Stimulated activated CD8-positive, alpha-beta memory T cell treated with anti-CD3 and anti-CD28 coated beads, Interleukin-7, amount 100 ng/mL, for 48 hours (primary cell): Measurements from ENCODE around the gene ZNF525.
"Not testable (repeated sequence)": the region's sequence is repeated elsewhere in the genome, so short reads cannot be mapped to it uniquely, and the experiment has no call there.

Experiments used
- DNase-seq, 2 donors: peaks; one replicate each; pipeline ENCODE4 v3.0.0-alpha.2; 2020; ENCODE audit warnings: low read depth in 1 of 2; ENCODE audit errors: extremely low read depth in 1 of 2

The ZNF525 gene

DNA sequence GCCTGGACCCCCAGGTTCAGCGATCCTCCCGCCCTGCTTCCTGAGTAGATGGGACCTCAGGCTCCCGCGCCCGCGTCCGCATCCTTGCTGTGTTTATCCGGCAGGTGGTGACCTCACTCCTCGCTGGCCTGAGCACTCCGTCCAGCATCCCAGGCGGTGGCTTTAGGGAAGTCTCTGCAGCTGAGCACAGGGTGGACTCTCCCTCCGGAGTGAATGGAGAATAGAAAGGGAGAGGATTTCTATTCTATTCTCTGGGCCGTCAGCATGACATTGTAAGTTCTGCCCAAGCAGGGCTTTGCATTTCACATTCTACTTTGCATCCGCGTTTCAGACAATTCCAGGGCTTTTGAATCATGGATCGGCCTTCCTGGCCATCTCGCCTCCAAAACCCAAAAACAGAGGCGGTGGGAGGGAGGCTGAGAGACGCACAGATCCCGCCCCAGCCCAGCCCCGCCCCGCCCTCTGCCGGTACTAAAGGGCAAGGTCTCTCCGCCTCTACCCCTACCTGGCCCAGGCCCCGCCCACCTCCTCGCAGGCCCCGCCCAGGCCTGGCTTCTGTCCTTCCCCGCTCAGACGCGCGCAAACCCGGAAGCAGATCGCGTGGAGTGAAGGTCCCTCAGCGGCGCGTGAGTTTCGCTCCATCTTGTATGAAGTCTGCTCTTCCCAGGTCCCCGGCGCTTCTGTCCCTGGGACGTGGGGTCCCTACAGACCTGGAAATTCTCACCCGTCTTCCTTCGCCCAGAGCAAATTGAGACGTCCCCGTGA, at the start of gene ZNF525:
Gene ZNF525 (plus strand): TSS at position 572 of the 765 bp plus-strand sequence. CDS start 6,577 bp downstream, outside the sequence.
- DNase-seq: peak; percentile 82 to 91

DNA sequence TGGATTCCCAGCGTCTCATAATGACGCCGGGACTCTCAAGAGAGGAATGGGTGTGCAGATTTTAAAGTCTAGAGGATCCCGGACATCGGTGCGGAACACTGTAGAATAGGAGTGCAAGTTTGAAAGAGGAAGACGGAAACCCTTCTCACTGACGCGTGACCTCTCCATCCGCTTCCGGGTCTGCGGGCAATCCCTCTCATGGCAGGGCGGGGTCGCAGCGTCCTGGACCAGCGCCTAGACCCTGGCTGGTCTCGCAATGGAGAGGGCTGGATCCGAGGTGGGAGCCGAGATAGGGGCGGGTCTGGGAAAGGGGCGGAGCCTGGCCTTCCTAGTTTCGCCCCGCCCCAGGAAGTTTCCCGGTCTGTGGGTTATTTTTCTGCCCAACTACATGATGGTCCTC, 36.5 kb upstream of the ZNF525 start:
- DNase-seq: no peak

- no peak for DNase-seq
These were observed 33.0 kb upstream of the ZNF525 start for GRCh38 chr19:53332484-53332883.

DNA sequence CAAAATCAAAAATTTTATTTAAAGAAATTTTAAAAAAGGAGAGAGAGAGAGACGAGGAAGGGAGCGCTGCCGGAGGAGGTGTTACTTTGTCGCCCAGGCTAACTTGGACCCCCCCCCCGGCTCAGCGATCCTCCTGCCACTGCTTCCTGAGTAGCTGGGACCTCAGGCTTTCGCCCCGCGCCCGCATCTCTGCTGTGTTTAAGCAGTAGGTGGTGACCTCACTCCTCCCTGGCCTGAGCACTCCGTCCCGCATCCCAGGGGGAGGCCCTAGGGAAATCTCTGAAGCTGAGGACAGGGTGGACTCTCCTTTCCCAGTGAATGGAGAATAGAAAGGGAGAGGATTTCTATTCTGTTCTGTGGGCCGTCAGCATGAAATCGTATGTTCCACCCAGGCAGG, 32.4 kb upstream of the ZNF525 start:
- no peak for DNase-seq

- DNase-seq: peak; percentile 77 to 87
These were observed 31.7 kb upstream of the ZNF525 start, which contains the start of gene ZNF845 for GRCh38 chr19:53333463-53334449. ZNF845 (plus strand) TSS chr19:53333749; CDS start chr19:53341308, 7,559 bp downstream.

- not testable (repeated sequence) for DNase-seq
These were observed 21.1 kb upstream of the ZNF525 start for GRCh38 chr19:53344403-53344802.

GRCh38 chr19:53355739-53356138, 9.8 kb upstream of the ZNF525 start:
- DNase-seq: no peak

DNA sequence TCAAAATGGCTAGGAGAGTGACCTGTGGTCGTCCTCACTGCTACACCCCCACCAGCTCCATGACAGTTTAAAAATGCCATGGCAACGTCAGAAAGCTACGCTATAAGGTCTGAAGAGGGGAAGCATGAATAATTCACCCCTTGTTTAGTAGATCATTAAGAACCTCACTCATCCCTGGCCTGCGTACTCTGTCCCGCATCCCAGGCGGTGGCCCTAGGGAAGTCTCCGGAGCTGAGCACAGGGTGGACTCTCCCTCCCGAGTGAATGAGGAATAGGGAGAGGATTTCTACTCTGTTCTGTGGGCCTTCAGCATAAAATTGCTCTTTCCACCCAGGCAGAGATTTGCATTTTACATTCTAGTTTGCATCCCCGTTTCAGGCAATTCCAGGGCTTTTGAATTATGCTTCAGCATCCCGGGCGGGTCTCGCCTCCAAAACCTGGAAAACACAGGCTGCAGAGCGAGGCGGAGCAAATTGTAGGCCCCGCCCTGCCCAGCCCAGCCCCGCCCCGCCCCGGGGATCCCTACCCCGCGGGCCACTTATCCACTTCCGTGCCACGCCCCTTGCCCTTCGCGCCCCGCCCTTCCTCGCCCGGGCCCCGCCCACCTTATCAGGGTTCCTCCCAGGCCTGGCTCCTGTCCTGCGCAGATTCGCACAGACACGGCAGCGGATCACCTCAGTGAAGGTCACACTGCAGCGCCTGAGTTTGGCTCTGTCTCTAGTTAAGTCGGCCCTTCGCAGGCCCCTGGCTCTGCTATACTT, 7.5 kb upstream of the ZNF525 start:
- no peak for DNase-seq

- DNase-seq: not testable (repeated sequence)
These were observed 5.4 kb upstream of the ZNF525 start for GRCh38 chr19:53360056-53360455.

DNA sequence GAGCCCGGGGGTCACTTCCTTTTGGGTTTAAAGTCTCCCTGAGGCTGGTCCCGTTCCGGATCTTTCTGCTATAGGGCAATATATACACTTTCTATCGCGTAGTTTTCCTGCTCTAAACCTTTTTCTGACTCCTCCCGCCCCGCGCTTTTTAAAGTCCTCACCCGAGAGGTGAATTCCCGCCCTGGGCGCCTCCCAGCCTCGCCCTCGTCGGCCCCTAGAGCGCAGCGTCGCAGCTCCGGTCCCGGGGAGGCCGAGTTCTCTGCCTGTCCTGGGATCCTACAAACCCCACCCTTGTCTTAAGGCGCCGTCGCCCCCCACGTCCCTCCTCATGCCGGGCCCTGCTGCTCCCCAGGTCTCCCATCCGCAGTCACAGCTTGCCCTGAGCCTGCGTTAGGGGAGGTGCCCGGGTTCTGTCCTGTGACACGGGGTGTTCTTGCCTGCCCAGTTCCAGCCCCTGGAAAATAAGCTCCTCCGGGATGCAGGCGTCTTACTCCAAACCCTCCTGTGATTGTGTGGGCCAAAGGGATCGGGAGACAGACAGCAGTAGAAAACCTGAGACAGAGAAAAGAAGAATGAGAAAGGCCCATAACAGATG, 491 bp downstream of the ZNF525 start:
- peak in 1 of 2 donors; percentile 4 for DNase-seq

DNA sequence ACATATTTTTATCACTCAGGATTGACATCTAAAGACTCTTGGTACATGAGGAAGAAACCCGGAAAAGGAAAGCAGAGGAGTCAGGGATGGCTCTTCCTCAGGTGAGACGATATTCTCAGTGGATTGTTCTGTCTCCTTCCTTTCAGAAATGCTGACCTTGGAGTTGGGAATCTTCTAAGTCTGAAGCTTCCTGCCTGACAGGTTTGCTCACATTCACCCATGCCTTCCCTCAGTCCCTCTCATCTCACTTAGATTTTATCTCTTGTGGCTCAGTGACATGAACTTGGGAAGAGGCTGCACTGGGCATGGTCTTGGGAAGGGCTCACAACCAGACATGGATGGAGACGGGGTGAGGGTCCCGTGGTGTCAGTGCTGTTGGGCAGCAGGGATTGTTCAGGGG, 6.7 kb downstream of the ZNF525 start:
- DNase-seq: no peak

DNA sequence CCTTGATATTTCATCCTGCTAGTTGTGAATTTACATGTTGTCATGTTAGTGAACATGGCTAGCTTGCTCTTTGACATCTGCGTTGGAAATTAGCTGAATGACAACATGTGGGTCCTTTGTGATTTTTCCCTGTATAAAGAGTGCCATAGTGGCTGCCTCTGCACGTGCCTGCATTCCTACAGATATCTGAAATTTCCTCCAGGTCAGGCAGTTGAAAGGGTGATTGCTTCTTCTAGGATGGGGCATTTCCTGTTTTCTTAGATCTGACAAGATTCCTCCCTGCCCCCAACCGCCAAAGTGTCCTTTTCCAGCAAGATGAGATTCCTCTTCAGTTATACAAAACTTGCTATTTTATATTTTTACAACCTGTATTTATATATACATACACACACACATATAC, 8.8 kb downstream of the ZNF525 start:
- DNase-seq: no peak

DNA sequence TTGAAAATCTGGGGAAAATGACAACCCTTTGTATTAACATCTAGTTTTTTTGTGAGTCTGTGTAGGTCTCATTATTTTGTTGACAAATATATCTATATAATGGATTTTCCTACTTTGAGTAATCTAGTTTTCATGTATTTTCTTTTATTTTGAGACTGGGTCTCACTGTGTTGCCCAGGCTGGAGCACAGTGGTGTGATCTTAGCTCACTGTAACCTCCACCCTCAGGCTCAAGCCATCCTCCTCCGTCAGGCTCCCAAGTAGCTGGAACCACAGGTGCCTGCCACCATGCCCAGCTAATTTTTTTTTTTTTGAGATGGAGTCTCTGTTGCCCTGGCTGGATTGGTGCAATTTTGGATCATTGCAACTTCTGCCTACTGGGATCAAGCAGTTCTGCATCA, 9.2 kb downstream of the ZNF525 start:
- no peak for DNase-seq

GRCh38 chr19:53381376-53381775, 15.9 kb downstream of the ZNF525 start:
- no peak for DNase-seq

GRCh38 chr19:53388168-53388567, 22.7 kb downstream of the ZNF525 start:
- no peak for DNase-seq

DNA sequence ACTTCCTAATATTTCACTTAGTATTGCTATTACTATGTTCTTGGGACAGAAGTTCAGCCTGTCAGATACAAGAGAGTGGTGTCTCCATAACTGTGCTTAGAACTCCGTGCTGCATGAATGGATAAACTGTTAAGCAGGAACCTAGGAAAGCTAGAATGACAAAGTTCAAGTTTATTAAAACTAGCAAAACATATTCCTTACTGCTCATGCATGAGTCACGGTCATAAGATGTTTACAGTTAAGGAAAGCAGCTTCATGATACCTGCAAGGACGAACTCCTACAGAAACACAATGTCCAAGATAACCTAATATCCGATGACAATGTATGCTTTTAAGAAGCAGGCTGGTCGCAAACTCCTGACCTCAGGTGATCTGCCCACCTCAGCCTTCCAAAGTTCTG, 23.4 kb downstream of the ZNF525 start:
- DNase-seq: no peak

- DNase-seq: no peak
These were observed 24.1 kb downstream of the ZNF525 start for GRCh38 chr19:53389571-53389970.

DNA sequence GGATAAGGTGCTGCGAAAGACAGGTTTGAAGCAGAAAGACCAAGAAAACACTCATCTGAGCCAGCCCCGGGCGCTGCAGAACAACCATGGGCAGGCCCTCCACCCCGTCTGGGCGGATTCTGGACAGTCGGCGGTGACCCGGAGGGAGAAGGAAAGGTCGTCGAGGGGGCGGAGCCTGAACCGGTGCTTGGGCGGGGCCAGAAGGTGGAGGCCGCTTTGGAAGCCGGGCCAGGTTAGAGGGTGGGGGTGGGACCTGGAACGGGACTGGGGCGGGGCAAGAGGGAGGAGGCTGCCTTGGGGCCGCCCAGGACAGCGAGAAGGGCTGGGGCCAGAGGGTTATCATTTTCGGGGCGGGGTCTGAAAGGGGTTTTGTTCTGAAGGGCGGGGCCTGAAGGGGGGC, 24.5 kb downstream of the ZNF525 start:
- DNase-seq: no peak

GRCh38 chr19:53394522-53394973, 29.0 kb downstream of the ZNF525 start:
- DNase-seq: no peak
